GM10847 (cell line): Measurements from ENCODE around the gene POLR1H.

Source experiments
- POLR2A ChIP-seq: IDR thresholded peaks from 2 replicates; pipeline ENCODE4 v1.6.1; 2011; ENCODE audit not compliant: insufficient read length; ENCODE audit errors: extremely low read depth

Gene POLR1H

DNA sequence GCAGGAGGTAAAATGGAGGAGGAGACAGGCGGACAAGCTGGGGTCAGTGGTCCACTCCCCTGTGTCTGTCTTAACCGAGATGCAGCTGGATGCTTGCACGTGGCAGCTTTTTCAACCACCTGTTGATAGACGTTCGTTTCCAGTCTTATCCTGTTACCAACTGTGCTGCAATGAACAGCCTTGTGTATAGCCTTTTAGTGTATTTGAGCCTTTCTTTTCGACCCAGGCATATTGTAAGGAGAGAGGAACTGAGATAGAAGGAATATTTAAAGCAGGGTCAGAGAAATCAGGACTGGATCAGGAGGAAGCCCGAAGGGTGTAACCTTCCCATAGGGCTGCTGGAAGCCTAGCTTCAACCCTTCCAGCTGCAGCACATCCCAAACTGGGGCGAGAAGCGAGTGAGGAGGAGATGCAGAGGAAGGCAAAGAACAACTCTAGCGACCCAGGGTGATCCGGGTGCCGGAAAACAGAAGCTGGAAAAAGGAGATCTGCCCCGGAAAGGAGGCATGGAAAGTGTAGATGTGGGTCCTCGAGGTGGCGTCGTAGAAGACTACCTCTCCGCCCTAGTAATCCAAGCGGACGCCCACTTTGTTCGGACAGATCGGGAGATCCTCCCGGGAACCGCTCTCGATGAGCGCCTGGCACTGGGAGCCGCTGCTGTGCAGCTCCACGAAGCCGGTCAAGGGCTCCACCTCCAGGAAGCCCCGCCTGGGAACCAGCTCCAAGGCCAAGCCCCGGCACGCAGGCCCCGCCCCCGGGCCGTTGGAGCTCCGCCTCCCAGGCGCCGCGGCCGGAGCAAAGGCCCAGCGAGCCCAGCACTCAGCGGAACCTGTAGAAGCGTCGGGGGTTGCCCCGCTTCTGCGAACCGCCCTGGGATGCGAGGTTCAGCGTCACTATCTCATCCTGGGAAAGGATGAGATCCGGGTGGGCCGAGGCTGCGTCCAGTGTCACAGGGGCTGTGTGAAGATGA, 40.7 kb downstream of the POLR1H start:
- TF ChIP-seq POLR2A, result no peak

DNA sequence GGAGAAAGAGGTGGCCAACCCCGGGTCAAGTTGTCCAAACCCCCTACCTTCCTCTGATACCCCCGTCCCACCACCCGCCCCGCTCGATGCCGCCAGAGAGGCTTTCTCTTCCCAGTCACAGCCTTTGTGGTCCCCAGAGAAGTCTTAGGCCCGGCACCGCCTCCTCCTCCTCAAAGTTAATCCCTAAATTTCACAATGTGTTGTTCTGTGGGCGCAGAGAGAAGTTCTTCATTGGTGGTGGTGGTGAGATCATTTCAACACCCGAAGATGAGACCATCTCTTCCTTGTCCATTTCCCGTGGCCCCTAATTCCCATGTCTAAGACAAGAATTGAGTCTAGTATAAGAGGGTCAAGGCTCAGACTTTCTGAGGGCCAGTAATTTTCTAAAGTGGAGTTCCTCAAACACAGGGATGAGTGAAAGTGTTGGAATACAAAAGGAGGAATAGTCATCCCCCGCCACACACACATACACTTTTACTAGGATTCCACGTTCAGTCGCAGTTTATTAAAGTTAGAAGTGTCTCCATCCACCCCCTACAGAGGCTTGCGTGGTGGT, 41.4 kb downstream of the POLR1H start:
- TF ChIP-seq POLR2A, result no peak

DNA sequence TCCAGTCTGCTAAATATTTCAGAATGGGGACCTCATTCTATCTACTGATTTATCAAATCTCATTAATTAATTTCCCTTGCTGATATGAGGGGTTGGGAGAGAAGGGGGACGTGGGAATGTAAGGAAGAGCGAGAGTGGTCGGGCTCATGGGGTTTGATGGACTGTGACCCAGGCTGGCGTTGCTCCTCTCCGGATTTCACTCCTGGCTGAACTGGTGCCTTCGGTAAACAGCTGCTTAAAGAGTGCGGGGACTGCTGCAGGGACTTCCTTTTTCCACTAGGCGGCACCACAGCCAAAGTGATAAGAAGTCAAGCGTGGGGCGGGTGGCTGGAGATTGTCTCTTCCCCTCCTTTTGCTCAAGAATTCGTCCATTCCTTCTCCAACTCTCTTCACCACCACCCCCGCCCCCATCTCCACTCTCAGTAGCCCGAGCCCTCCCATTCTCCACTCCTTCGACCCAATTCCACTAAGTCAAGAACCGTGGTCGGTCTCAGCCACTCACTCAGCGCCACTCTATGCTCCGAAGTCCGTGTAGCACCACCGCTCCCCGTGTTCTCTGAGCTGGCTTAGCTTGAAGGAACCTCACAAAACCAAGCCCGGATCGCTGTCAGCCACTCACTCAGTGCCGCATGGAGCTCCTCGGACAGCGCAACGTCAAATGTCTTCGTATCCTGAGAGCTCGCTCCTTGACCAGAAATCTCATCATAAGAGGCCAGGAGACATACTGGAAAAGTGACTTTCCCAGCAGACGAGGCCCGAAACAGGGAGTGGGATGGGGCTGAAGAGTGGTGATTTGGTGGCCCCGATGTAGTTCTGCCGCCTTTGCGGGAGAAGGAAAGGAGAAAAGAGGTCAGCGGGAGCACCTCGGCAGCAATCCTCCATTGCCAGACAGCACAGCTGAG, 42.2 kb downstream of the POLR1H start:
- TF ChIP-seq POLR2A, result no peak

DNA sequence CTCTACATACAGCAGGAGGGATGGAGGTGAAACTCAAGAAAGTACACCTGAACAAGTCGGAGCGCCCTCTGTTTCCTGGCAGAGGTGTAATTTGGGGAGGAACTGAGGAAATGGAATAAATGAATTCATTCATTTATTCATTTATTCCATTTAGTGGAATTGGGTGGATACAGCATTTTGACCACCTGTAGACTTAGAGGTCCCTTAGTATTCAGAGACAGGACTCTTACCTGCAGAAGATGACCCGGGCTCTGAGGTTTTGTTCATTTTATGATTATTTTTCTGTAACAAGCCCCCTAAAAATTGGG, 42.8 kb downstream of the POLR1H start:
- TF ChIP-seq POLR2A, result no peak

DNA sequence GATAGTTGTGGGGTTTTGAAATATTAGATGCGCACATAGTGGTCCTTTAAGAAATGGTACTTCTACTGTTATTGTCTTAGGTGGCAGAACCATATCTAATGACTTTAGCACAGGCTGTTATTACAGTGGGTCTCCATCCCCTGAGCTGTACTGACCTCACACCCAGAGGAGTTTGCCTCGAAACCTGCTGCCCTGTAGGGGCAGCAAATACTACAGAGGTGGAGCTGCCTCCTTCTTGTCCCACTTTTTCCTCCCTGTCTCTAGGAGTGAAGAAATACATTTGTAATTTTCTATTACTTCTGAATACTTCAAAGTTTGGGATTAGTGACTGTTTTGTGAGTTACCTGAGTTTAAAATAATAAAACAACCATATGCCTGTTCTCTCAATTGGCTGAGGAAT, 43.6 kb downstream of the POLR1H start:
- TF ChIP-seq POLR2A, result no peak

DNA sequence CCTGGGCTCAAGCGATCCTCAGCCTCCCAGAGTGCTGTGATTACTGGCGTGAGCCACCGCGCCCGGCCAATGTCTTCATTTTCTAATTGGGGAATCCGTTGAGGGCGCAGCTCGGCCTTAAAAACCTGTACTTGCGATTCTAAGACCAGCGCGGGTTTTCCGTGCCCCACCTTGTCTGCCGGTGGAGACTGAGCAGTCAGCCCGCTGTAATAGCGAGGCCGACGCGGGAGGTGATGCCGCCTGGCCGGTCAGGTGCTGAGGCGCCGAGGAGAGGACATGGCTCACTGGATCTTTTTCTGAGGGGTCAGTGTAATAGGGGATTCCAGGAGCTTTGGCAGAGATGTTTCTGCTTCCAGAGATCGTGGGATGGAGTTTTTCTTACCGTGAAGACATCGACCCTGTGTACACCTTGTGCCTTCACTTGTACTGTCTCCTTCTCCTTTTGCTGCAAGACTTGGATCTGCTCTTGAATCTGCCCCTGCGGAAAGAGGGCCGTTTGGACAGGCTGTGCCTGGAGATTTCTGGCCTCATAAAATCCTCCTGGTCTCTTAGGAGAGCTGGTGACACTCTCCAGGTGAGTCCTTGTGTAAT, 50.3 kb downstream of the POLR1H start:
- TF ChIP-seq POLR2A, result no peak

DNA sequence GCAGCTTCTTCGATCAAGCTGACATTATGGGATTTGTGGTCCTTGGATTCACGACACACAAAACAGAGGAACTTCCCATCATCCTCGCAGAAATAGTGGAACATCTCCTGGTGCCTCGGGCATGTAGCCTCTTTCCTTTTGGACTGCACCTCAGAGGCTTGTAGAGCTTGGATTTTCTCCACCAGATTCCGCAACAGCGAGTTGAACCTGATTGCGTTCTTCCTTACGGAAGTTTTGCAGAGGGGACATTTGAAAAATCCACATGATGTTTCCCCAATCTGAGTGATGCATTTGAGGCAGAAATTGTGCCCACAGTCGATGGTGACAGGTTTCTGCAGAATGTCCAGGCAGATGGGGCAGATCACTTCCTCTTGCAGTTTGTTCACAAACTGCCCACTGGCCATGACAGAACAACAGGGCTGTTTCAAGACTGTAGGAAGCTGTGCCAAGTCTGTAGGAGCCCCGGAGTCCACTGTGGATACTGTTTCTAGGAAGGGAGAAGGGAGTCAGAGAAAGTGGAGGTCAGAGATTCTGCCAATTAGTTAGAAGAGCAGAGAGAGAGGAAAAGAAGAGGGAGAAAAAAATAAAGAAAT, 51.4 kb downstream of the POLR1H start:
- no peak for TF ChIP-seq POLR2A

DNA sequence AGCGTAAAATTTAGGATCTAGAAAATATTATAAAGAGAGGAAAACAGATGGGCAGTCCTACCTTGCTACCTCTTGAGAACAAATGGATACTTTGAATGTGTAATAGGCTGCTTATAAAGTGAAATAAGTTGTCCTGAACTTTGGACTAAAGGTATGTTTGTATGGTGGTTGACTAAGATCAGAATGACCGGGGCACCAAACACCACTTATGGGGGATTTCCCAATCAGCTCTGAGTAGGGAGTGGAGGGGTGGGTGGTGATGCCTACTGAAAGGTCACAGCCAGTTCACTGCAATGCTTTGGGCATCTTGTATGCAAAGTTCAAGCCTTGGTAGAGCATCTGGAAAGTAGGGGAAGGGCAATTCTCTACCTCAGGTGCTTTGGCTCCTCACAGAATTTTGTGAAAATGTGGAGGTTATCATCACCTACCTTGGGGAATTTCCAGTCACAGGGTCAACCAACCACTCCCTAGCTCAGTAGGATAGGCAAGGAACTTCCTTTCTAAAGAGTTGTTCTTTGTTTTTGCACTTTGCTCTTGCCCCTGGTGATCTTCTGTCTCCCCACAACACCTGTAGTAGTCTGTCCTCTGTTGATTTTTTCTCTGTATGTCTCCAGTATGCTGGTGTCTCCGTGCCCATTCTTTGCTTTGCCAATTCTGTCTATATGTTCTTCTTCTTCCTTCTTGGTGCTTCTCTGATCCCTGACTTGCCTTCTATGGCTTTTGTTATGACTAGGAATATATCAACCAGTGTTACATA, 52.1 kb downstream of the POLR1H start, which contains the start of gene TRIM31:
Gene TRIM31, minus strand, starts transcription at position 88 of the 757 bp plus-strand sequence. CDS start 285 bp downstream, outside the sequence.
- TF ChIP-seq POLR2A, result no peak

DNA sequence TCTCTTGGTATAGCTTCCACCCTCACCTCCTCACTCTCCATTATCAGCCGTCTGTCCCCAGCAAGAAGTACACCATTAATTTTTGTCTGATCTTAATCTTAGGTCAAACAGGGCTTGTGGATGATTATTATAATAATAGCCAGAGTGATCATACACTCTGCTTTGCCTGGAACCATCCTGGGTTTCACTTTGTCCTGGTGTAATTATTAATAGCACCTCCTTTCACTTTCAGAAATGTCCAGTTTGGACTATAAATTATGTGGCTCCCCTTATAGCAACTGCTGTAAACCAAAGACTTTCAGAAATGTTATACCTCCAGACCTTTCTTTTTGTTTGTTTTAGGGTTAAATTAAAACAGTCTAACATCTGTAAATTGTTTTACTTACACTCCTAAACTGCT, 52.8 kb downstream of the POLR1H start:
- no peak for TF ChIP-seq POLR2A
